Brain pericyte (primary cell): ENCODE data around the gene BCAT1.

Source experiments
- DNase-seq: peaks from one replicate; pipeline ENCODE4 v3.0.0-alpha.2; 2012; ENCODE audit warnings: low read depth, low spot score

The BCAT1 gene

DNA sequence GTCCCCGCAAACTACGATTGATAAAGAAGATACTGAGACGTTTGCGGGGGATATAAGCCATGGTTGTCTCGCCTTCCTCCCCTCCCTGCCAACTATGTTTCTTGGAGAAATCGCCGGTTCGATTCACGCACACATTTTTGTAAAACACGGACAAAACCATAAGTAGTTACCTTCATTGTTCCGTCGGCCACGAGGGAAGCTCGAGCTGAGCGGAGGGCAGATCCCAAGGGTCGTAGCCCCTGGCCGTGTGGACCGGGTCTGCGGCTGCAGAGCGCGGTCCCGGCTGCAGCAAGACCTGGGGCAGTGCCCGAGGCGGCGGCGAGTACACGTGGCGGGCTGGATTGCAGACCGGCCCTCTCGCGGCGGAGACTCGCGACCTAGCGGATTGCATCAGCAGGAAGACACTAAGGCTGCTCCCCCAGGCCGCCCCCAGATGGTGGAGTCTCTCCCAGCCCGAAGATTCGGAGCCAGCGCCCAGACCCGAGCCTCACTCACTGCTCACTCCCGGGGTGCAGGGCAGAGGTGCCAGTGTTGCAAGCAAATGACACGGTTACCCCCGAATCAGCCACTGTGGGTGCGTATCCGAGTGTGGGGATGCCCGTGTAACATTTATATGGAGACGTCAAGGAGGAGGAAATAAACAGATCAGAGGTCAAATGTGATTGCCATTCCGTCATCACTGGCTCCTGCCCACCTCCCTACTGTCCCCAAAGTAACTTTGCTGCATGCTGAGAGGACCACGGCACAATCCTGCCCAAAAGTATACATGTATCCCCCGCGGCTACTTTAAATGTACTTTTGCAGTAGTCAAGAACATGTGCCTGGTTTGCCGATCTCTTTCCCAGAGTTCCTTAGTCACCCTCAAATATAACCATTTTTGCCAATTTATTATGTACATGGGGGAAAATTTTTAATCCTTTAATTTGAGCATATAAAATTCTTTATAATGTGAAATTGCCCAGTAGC is at the start of gene BCAT1:
Gene BCAT1 (minus strand): TSS at position 345 of the 966 bp plus-strand sequence. CDS start 169 bp downstream, at position 176.
- DNase-seq, result peak; percentile 26

DNA sequence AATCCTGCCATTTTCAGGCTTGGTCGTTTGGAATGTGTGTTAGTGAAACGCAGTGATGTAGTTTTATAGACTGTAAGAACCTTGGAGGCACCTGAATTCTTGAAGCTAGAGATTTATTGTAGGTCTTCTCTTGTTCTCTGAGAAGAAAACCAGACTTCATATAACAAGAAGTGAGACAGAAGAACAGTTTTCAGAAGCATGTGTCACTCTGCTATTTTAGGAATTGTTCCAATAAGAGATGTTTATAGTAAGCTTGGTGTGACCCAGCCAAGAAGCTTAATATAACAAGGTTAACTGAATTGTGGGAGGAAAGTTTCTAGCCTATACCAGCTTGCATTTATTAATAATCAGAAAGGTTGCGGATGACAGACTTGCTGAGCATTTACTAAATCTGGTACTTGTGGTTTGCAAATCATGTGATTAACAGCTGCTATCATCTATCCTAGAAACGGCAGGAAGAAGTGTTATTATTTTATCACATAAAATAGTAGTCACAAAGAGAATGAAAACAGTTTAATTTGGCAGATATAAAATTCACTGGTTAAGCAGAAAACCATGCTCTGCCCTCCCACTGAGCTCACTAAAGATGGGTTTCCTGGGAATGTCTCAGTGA is 49.2 kb upstream of the BCAT1 start:
- DNase-seq, result peak; percentile 86

DNA sequence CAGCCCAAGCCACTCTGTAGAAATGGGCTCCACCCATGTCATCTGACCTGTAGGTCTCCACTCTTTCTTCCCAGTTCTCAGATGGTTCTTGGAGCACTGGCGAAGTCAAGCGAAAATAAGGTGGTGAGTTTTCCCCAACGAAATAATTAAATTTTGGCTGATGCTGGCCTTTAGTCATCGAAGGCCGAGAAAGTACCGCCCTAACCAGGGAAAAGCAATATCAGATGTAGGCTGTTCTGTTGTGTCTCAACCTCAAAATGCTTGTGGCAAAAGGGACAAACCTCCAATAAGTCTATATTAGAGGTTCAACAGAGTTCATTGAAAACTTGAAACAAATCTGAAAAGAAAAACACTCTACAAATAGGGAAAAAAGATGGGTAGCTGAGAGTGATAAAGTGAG is 48.6 kb upstream of the BCAT1 start:
- no peak for DNase-seq

GRCh38 chr12:24996820-24997219 is 47.9 kb upstream of the BCAT1 start:
- DNase-seq, result no peak

GRCh38 chr12:24996102-24996797 is 47.3 kb upstream of the BCAT1 start:
- no peak for DNase-seq

GRCh38 chr12:24993793-24994192 is 44.9 kb upstream of the BCAT1 start:
- DNase-seq, result no peak

GRCh38 chr12:24991209-24992049 is 42.5 kb upstream of the BCAT1 start:
- DNase-seq, result peak; percentile 36

- no peak for DNase-seq
Observed at GRCh38 chr12:24989216-24989615, 40.3 kb upstream of the BCAT1 start.

DNA sequence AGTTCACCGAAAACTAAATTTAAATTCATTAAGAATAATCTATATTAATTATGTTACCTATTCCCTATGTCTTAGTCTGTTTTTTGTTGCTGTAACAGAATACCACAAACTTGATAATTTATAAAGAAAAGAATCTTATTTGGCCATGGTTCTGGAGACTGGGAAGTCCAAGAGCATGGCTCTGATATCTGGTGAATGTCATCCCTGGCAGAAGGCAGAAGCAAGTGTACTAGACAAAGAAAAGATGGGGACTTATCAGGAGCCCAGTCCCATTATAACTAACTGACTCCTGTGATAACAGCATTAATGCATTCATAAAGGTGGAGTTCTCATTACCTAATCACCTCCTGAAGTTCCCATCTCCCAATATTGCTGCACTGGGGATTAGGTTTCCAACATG is 33.3 kb upstream of the BCAT1 start:
- DNase-seq, result no peak

- no peak for DNase-seq
Observed at GRCh38 chr12:24979976-24980730, 31.3 kb upstream of the BCAT1 start.

- no peak for DNase-seq
Observed at GRCh38 chr12:24979329-24979728, 30.4 kb upstream of the BCAT1 start.

- DNase-seq, result no peak
Observed at GRCh38 chr12:24977711-24978110, 28.8 kb upstream of the BCAT1 start.

- no peak for DNase-seq
Observed at GRCh38 chr12:24977060-24977459, 28.2 kb upstream of the BCAT1 start.

DNA sequence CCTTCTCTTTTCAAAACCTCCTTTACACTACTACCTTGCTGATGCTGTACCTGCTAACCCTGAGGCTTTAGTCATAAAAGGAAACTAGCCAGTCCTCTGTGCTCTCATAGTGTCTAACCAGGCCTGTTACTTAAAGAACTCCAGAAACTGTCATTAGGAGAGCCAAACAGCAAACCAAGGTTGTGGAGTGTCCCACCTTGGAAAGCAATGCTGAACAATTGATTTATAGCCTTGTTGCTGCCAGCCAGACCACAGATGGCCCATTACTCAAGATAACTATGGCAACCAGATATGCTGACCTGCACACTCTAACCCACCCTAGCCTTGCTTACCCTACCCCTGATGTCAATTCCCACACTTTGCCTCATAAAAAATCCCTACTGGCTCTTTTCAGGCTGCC is 26.5 kb upstream of the BCAT1 start:
- no peak for DNase-seq

DNA sequence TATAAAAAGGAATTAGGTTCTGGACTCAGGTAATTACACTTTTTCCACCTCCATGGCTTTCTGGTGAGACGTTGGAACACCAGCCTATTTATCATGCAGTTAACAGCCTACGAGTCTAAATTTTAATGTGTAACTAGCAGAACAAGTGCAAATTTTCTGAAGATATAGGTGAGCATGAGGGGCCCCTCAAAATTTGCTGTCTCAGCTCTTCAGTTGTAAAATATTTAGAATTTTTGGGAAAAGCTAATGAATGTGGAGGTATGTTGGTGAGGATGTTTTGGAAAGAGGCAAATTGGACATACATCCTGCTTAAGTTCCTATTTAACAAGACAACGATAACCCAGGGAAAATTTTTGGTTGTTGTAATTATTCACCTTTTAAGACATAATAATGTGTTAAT is 25.3 kb upstream of the BCAT1 start:
- no peak for DNase-seq

GRCh38 chr12:24972078-24972477 is 23.2 kb upstream of the BCAT1 start:
- no peak for DNase-seq

DNA sequence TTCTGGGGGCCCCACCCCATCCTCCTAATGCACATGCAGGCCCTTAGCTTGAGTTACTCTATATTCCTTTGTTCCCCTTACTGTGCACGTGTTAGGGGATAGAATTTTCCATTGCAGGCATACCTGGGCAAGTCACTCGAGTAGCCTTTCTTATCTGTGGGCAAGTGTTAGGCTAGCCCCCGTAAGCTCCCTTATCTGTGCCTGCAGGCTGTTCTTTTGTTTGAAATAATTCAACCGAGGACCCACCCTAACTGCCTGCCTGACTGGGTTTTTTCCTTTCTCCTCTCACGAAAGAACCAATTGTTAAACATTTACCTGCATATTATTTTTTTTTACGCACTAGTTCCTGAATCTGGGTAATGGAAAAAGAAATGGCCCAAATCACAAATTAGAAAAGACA is 21.3 kb upstream of the BCAT1 start:
- DNase-seq, result no peak

DNA sequence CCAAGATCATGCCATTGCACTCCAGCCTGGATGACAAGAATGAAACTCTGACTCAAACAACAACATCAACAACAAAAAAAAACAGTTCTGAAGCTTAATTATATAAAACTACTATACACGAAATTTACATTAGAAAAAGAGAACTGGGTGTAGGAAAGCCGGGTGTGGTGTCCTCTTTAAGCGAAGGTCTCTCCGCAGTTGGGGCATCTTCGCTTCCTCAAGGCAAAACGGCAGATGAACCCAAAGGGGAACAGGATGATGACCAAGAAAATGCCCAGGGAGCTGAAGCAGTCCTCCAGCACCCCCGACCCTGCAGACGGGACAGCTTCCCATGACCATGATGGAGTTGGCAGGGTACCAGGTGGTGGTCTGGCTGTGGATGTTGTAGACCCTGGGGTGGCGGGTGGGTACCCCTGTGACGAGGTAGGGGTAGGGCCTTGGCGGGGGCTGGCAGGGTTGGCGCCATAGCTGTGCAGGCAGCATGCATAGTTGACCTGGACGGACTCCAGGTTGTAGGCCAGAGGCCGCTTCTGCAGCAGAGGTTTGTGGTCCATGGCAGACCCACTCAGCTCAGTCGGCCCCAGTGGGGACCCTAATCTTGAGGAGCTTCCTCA is 18.2 kb upstream of the BCAT1 start:
- DNase-seq, result no peak

- DNase-seq, result no peak
Observed at GRCh38 chr12:24964342-24964741, 15.4 kb upstream of the BCAT1 start.

DNA sequence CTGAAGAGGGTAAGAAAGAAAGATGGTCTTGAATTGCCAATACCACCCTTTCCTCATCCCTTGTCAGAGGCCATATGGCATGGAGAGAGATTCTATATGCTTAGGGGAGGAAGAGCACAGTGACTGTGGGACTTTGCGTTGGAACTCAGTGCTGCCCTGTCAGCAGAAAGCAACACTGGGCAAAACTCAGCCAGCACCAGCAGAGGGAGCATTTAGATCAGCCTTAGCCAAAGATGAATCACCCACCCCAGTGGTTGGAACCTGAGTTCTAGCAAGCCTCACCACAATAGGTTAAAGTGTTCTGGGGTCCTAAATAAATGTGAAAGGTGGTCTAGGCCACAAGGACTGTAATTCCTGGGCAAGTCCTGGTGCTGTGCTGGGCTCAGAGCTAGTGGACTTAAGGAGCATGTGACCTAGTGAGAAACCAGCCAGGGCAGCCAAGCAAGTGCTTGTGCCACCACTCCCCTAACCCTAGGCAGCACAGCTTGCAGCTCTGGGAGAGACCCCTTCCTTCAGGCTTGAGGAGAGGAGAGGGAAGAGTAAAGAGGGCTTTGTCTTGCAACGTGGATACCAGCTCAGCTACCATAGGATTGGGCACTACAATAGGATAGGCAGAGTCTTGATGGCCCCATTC is 11.4 kb upstream of the BCAT1 start:
- DNase-seq, result no peak
